ENCODE data around the gene COPS3. TPM values are rescaled to one million over a fixed set of nuclear protein-coding genes. Genes with fewer than 3 reads are reported as not detected.

The COPS3 gene
- total and polyA plus RNA-seq, 2 of the 8 experiments (the other 6 are each of a cell fraction or from before 2014, with no cell fraction given) = 82.9 to 110 TPM

DNA sequence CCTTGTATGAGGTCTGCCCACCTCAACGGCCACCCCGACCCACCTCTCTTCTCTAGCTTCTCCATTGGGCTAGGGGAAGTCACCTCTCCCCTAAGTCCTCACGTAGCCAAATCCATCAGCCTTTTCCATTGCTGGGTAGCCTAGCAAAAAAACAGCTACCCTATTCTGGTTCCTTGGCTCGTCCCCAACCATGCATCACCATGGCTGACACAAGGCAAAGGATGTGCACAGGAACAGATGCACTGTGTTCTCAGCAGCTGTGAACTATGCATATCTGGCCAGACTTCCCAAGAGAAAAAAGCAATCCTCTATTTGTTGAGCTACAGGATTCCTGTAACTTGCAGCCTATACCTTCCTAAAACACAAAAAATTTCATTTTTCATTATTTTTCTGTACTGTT lies 22.0 kb downstream of the COPS3 start (continued):
- no peak for TF ChIP-seq CHD7 (IDR thresholded peaks at IDR 0.05; ENCODE audit: insufficient replicate concordance, low read length)
- no peak for TF ChIP-seq CTCF (IDR thresholded peaks at IDR 0.05; ENCODE audit: control extremely low read depth in 1 of 3, insufficient read depth in 1 of 3, low read depth in 1 of 3, low read length in 3 of 3)
- no peak for TF ChIP-seq POLR2AphosphoS5 (IDR thresholded peaks at IDR 0.05; ENCODE audit: low read depth, low read length)
- TF ChIP-seq, protein P1, sequence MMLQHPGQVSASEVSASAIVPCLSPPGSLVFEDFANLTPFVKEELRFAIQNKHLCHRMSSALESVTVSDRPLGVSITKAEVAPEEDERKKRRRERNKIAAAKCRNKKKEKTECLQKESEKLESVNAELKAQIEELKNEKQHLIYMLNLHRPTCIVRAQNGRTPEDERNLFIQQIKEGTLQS (IDR thresholded peaks at IDR 0.05; ENCODE audit: insufficient read depth, low read depth, low read length) = no peak
- TF ChIP-seq GABPA (IDR thresholded peaks at IDR 0.05; ENCODE audit: borderline replicate concordance, insufficient read depth, low read length) = no peak
- no peak for TF ChIP-seq CTBP2 (IDR thresholded peaks at IDR 0.05; ENCODE audit: borderline replicate concordance, insufficient read depth, insufficient read length, low read length)
- no peak for TF ChIP-seq GTF2F1 (IDR thresholded peaks at IDR 0.05; ENCODE audit: borderline replicate concordance, low read depth, low read length)
- TF ChIP-seq TAF7 (optimal IDR thresholded peaks at IDR 0.05; ENCODE audit: borderline replicate concordance, low read depth, low read length) = no peak
